K562 (cell line): Measurements from ENCODE around the gene CBR4. TPM values are rescaled to one million over a fixed set of nuclear protein-coding genes. Genes with fewer than 3 reads are reported as not detected.

Experiments
- CXXC5 ChIP-seq: fragments of 250-450 bp; sonication (Bioruptor Pico); IDR thresholded peaks from 2 replicates; pipeline ENCODE4 v1.8.0; 2022; ENCODE audit warnings: inconsistent platforms, mild to moderate bottlenecking, moderate library complexity
- HDAC3 ChIP-seq: fragments of 450-650 bp; IDR thresholded peaks from 2 replicates; pipeline ENCODE4 v1.6.1; 2018; ENCODE audit warnings: borderline replicate concordance, mild to moderate bottlenecking, moderate library complexity; ENCODE audit not compliant: partially characterized antibody
- KAT7 ChIP-seq: sonication (generic); formaldehyde crosslinking; IDR thresholded peaks from 2 replicates; pipeline ENCODE4 v1.8.0; 2022; ENCODE audit warnings: missing genetic modification reagents, mild to moderate bottlenecking, borderline replicate concordance
- NR2F6 ChIP-seq: fragments of 450-650 bp; formaldehyde crosslinking; IDR thresholded peaks from 2 replicates; pipeline ENCODE4 v1.4.0; 2020; ENCODE audit warnings: mild to moderate bottlenecking
- PHF8 ChIP-seq: fragments of 200-600 bp; sonication (generic); IDR thresholded peaks from 2 replicates; pipeline ENCODE4 v1.6.1; 2012; ENCODE audit warnings: mixed run types, mild to moderate bottlenecking, inconsistent platforms, low read length, moderate library complexity, borderline replicate concordance
- POLR2G ChIP-seq: fragments of 200-400 bp; formaldehyde crosslinking; IDR thresholded peaks from 2 replicates; pipeline ENCODE4 v1.6.1; 2017; ENCODE audit warnings: low read depth, mild to moderate bottlenecking, antibody characterized with exemption, low read length, moderate library complexity
- RBM14 ChIP-seq: fragments of 200-400 bp; formaldehyde crosslinking; IDR thresholded peaks from 2 replicates; pipeline ENCODE4 v1.6.1; 2018; ENCODE audit warnings: low read depth, mild to moderate bottlenecking, low read length, moderate library complexity, borderline replicate concordance; ENCODE audit not compliant: insufficient read depth
- SP1 ChIP-seq: sonication (generic); formaldehyde crosslinking; IDR thresholded peaks from 2 replicates; pipeline ENCODE4 v1.8.1; 2022; ENCODE audit warnings: mild to moderate bottlenecking, missing genetic modification reagents
- TBL1XR1 ChIP-seq, 2 experiments: IDR thresholded peaks; 2 replicates each; pipeline ENCODE4 v1.6.1; 2012; ENCODE audit warnings: improper control_type of control experiment in 2 of 2, low read length in 2 of 2, mild to moderate bottlenecking in 1 of 2
- TEAD1 ChIP-seq, 2 experiments: fragments of 450-650 bp in 1 of 2; sonication (generic) in 1 of 2; formaldehyde crosslinking; IDR thresholded peaks; 2 replicates each; pipeline versions ENCODE4 v1.4.0 to v1.8.0; 2020 to 2022; ENCODE audit warnings: mild to moderate bottlenecking in 2 of 2, missing genetic modification reagents in 1 of 2
- TEAD4 ChIP-seq, 2 experiments: sonication (generic) in 1 of 2; formaldehyde crosslinking in 1 of 2; IDR thresholded peaks; 2 replicates each; pipeline versions ENCODE4 v1.6.1 to v1.8.0; 2012 to 2022; ENCODE audit warnings: borderline replicate concordance in 1 of 2, inconsistent platforms in 1 of 2, low read length in 1 of 2, mild to moderate bottlenecking in 1 of 2, missing genetic modification reagents in 1 of 2
- ZC3H11A ChIP-seq: IDR thresholded peaks from 2 replicates; pipeline ENCODE4 v1.6.1; 2012; ENCODE audit warnings: low read depth, low read length, improper control_type of control experiment
- ZNF274 ChIP-seq: IDR thresholded peaks from 2 replicates; pipeline ENCODE4 v1.6.1; 2011; ENCODE audit warnings: low read depth, mild to moderate bottlenecking, low read length, moderate library complexity, borderline replicate concordance
- ZNF717 ChIP-seq: fragments of 250-450 bp; sonication (Bioruptor Pico); IDR thresholded peaks from 2 replicates; pipeline ENCODE4 v1.5.0; 2021
- polyA plus RNA-seq, 8 experiments: library from polyadenylated mRNA; depleted of rRNA in 4 of 8; stranded (reverse) in 5 of 8; unstranded in 3 of 8; fragments of >200 nt; fragmentation: Nextera tagmentation in 2 of 8; fragmentation: Illumina TruSeq in 1 of 8; extraction: Ambion mirVana in 2 of 8; extraction: Trizol in 1 of 8; gene quantifications; 2 replicates each; pipeline versions ENCODE4 v1.2.1 to v1.2.3, GENCODE V29; 2011 to 2014; ENCODE audit warnings: inconsistent platforms in 1 of 8, missing spikeins in 1 of 8
- total RNA-seq, 7 experiments: library from RNA; depleted of rRNA in 6 of 7; stranded (reverse); fragments of >200 nt in 6 of 7; fragmentation: Illumina TruSeq in 2 of 7; extraction: Trizol in 2 of 7; gene quantifications; 2 replicates each; pipeline versions ENCODE4 v1.2.1 to v1.2.3, GENCODE V29; 2011 to 2021; ENCODE audit warnings: low replicate concordance in 1 of 7
- TF ChIP-seq, protein P1 (sequence below): sonication (generic); formaldehyde crosslinking; IDR thresholded peaks from 2 replicates; pipeline ENCODE4 v1.5.0; 2020; ENCODE audit warnings: missing genetic modification reagents
- TF ChIP-seq, protein P2 (sequence below): fragments of 250-450 bp; sonication (Bioruptor Pico); IDR thresholded peaks from 2 replicates; pipeline ENCODE4 v1.4.0; 2020; ENCODE audit warnings: borderline replicate concordance
- TF ChIP-seq, protein P3 (sequence below), 2 experiments: fragments of 450-650 bp in 1 of 2; sonication (generic) in 1 of 2; formaldehyde crosslinking in 1 of 2; IDR thresholded peaks in 1 of 2; conservative IDR thresholded peaks in 1 of 2; 2 replicates each; pipeline versions ENCODE4 v1.6.1 to v1.8.1; 2016 to 2023; ENCODE audit warnings: mild to moderate bottlenecking in 2 of 2, moderate library complexity in 2 of 2, inconsistent platforms in 1 of 2, missing genetic modification reagents in 1 of 2
- TF ChIP-seq, protein P4 (sequence below): fragments of 450-650 bp; formaldehyde crosslinking; IDR thresholded peaks from 2 replicates; pipeline ENCODE4 v1.4.0; 2020; ENCODE audit warnings: mild to moderate bottlenecking

The CBR4 gene
- total and polyA plus RNA-seq, 9 of the 15 experiments (the other 6 are each of a cell fraction or from before 2014, with no cell fraction given): 12.1 to 26.4 (median 18.6) TPM

DNA sequence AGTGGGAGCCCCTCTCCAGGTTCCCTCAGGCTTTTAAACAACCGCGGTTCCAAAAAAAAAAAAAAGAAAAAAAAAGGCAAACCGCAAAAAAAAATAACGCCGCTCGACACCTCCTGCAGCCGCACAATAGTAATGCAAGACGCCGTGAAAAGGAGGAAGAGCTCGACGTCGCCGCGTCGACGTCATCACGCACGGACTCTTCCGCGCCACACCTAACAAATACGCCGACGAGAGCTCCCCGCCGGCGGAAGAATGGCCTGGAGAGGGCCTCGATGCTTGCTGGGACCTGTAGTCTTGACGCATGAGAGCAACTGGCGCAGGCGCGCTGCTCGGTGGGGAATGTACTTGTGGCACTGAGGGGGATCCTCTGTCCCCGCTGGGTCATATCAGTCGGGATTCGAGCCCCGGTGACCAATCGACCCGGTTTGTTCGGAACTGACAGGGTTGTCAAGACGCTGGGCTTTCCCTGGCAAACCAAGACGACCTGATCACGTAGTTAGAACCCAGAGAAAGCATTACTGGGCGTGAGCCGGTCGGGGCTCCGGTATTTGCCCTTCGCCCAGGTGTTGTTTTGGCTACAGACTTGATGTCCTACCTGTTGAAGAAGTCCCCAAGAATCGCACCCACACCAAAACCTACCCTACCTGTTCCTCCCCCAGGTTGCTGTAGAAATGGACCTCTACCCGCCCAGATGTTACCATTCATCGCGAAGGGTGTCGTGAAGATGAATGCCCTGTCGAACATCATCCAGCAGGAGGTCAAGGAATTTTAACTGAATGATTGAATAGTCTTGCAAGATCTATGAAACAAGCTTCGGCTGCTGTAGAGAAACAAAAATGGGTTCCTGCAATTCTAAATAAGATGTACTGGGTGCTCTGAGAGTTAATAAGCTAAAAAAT, at the start of gene CBR4 (continued):
- TF ChIP-seq KAT7 (CRISPR knock-in tag): no peak; the same call in 1 of the 2 replicates
- TF ChIP-seq, protein P1, sequence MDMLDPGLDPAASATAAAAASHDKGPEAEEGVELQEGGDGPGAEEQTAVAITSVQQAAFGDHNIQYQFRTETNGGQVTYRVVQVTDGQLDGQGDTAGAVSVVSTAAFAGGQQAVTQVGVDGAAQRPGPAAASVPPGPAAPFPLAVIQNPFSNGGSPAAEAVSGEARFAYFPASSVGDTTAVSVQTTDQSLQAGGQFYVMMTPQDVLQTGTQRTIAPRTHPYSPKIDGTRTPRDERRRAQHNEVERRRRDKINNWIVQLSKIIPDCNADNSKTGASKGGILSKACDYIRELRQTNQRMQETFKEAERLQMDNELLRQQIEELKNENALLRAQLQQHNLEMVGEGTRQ (CRISPR knock-in tag): no peak
- TF ChIP-seq PHF8: peak; percentile 76; the same call in 1 of the 2 replicates
- TF ChIP-seq TEAD1 (CRISPR knock-in tag; IDR thresholded peaks at IDR 0.05): no peak; a peak in 1 of 4 replicates
- TF ChIP-seq SP1 (CRISPR knock-in tag): peak; percentile 28; the same call in 1 of the 2 replicates
- TF ChIP-seq TBL1XR1 (IDR thresholded peaks at IDR 0.05; ENCODE audit: low read length in 2 of 2): peak in 1 of 2 experiments; percentile 66; a peak in 1 of 4 replicates
- no peak for TF ChIP-seq ZNF274
- TF ChIP-seq RBM14: no peak
- TF ChIP-seq ZNF717 (CRISPR knock-in tag): no peak
- TF ChIP-seq HDAC3: no peak
- no peak for TF ChIP-seq NR2F6 (CRISPR knock-in tag)
- peak; percentile 85 for TF ChIP-seq POLR2G
- TF ChIP-seq, protein P2, sequence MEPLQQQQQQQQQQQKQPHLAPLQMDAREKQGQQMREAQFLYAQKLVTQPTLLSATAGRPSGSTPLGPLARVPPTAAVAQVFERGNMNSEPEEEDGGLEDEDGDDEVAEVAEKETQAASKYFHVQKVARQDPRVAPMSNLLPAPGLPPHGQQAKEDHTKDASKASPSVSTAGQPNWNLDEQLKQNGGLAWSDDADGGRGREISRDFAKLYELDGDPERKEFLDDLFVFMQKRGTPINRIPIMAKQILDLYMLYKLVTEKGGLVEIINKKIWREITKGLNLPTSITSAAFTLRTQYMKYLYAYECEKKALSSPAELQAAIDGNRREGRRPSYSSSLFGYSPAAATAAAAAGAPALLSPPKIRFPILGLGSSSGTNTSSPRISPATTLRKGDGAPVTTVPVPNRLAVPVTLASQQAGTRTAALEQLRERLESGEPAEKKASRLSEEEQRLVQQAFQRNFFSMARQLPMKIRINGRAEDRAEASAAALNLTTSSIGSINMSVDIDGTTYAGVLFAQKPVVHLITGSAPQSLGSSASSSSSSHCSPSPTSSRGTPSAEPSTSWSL (CRISPR knock-in tag): no peak
- TF ChIP-seq CXXC5 (CRISPR knock-in tag): peak; percentile 48; the same call in 1 of the 2 replicates
- TF ChIP-seq, protein P3, sequence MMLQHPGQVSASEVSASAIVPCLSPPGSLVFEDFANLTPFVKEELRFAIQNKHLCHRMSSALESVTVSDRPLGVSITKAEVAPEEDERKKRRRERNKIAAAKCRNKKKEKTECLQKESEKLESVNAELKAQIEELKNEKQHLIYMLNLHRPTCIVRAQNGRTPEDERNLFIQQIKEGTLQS (IDR thresholded peaks at IDR 0.05): no peak
- TF ChIP-seq, protein P3 (CRISPR knock-in tag; conservative IDR thresholded peaks at IDR 0.05): no peak
- TF ChIP-seq ZC3H11A: no peak
- peak; percentile 6; the same call in 1 of the 2 replicates for TF ChIP-seq TEAD4 (IDR thresholded peaks at IDR 0.05; ENCODE audit: low read length)
- TF ChIP-seq TEAD4 (CRISPR knock-in tag; IDR thresholded peaks at IDR 0.05; ENCODE audit: borderline replicate concordance): no peak
- TF ChIP-seq, protein P4, sequence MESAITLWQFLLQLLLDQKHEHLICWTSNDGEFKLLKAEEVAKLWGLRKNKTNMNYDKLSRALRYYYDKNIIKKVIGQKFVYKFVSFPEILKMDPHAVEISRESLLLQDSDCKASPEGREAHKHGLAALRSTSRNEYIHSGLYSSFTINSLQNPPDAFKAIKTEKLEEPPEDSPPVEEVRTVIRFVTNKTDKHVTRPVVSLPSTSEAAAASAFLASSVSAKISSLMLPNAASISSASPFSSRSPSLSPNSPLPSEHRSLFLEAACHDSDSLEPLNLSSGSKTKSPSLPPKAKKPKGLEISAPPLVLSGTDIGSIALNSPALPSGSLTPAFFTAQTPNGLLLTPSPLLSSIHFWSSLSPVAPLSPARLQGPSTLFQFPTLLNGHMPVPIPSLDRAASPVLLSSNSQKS (CRISPR knock-in tag): no peak
